Fibroblast of pulmonary artery (primary cell): ENCODE measurements around the gene TDRD9.

Experiments used
- DNase-seq: peaks from one replicate; pipeline ENCODE4 v3.0.0-alpha.2; 2010; ENCODE audit warnings: low read depth
- H3K4me3 ChIP-seq: replicated peaks from 2 replicates; pipeline ENCODE4 v1.5.1; 2011; ENCODE audit warnings: low read depth, mild to moderate bottlenecking, control low read depth, low read length, moderate library complexity
- CTCF ChIP-seq: IDR thresholded peaks from 2 replicates; pipeline ENCODE4 v1.5.1; 2011; ENCODE audit warnings: mild to moderate bottlenecking, control low read depth, low read length, inconsistent platforms; ENCODE audit errors: missing control alignments

Gene TDRD9

GRCh38 chr14:104049576-104050240 is 121.5 kb downstream of the TDRD9 start:
- H3K4me3 ChIP-seq: no peak overlapping the region
- DNase-seq: no peak
- no peak for TF ChIP-seq CTCF

- no peak for DNase-seq
- TF ChIP-seq CTCF: no peak
- H3K4me3 ChIP-seq: no peak overlapping the region
Observed at GRCh38 chr14:104051092-104051813, 123.0 kb downstream of the TDRD9 start.

GRCh38 chr14:104054222-104054905 is 126.1 kb downstream of the TDRD9 start:
- no peak for TF ChIP-seq CTCF
- no peak for DNase-seq
- H3K4me3 ChIP-seq: no peak overlapping the region

GRCh38 chr14:104062281-104062680 is 134.0 kb downstream of the TDRD9 start:
- no peak for TF ChIP-seq CTCF
- no peak for DNase-seq
- no peak overlapping the region for H3K4me3 ChIP-seq

- no peak overlapping the region for H3K4me3 ChIP-seq
- TF ChIP-seq CTCF: no peak
- DNase-seq: no peak
Observed at GRCh38 chr14:104064003-104064402, 135.7 kb downstream of the TDRD9 start.

- DNase-seq: no peak
- no peak overlapping the region for H3K4me3 ChIP-seq
- no peak for TF ChIP-seq CTCF
Observed at GRCh38 chr14:104066279-104066678, 138.0 kb downstream of the TDRD9 start.
